ENCODE data around the gene CHD8. TPM values are rescaled to one million over a fixed set of nuclear protein-coding genes. Genes with fewer than 3 reads are reported as not detected.

Gene CHD8
- total RNA-seq, 1 donor from 2014 or later, result 96.0 TPM

DNA sequence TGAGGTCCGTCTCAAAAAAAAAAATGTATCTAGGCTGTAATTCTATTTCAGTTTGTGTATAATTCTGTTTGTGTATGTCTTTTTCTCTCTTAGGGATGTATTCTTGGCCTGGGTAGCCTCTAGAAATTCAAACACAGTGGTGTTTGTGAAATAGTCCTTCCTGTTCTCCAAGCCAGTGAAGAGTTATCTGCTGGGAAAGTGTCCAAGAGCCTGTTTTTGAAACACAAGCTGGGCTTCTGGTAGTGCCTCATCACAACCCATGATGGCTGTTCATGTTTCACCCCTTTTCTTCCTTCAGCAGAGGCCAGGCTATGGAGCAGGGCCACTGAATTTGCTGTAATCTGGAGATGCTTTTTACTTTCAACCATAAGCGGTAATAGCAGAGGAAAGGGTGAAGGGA is 40.5 kb upstream of the CHD8 start:
- Histone ChIP-seq H3K27ac (no peak overlapping the region), H3K4me1 (no peaks in the 10 kb centered on the region), H3K4me3 (no peak overlapping the region), H3K36me3 (peaks cover 65 to 93% of the 10 kb centered on the region in 2 donors), H3K27me3 (no peaks in the 10 kb centered on the region), H3K9me3 (no peaks in the 10 kb centered on the region)
- no peak for DNase-seq (ENCODE audit: low spot score in 2 of 2)
- intact Hi-C loops (cut with DNase I), result no loop called here
- no peak for TF ChIP-seq CTCF (IDR thresholded peaks at IDR 0.05)

GRCh38 chr14:21494902-21495762 is 39.2 kb upstream of the CHD8 start:
- no peaks in the 10 kb centered on the region for H3K9me3 ChIP-seq
- peaks cover 65 to 93% of the 10 kb centered on the region in 2 donors for H3K36me3 ChIP-seq
- no peak overlapping the region for H3K27ac ChIP-seq
- no peak for DNase-seq (ENCODE audit: low spot score in 2 of 2)
- intact Hi-C loops (cut with DNase I), result no loop called here
- H3K27me3 ChIP-seq, result no peaks in the 10 kb centered on the region
- TF ChIP-seq CTCF (IDR thresholded peaks at IDR 0.05), result no peak
- no peaks in the 10 kb centered on the region for H3K4me1 ChIP-seq
- no peak overlapping the region for H3K4me3 ChIP-seq

GRCh38 chr14:21486640-21487087 is 30.7 kb upstream of the CHD8 start:
- no peaks in the 10 kb centered on the region for H3K4me1 ChIP-seq
- no peak for TF ChIP-seq CTCF (IDR thresholded peaks at IDR 0.05)
- intact Hi-C loops (cut with DNase I), result no loop called here
- no peak for DNase-seq (ENCODE audit: low spot score in 2 of 2)
- H3K4me3 ChIP-seq, result no peak overlapping the region
- H3K27ac ChIP-seq, result no peak overlapping the region
- H3K9me3 ChIP-seq, result no peaks in the 10 kb centered on the region
- no peaks in the 10 kb centered on the region for H3K27me3 ChIP-seq
- H3K36me3 ChIP-seq, result peaks cover 46 to 49% of the 10 kb centered on the region in 2 donors

DNA sequence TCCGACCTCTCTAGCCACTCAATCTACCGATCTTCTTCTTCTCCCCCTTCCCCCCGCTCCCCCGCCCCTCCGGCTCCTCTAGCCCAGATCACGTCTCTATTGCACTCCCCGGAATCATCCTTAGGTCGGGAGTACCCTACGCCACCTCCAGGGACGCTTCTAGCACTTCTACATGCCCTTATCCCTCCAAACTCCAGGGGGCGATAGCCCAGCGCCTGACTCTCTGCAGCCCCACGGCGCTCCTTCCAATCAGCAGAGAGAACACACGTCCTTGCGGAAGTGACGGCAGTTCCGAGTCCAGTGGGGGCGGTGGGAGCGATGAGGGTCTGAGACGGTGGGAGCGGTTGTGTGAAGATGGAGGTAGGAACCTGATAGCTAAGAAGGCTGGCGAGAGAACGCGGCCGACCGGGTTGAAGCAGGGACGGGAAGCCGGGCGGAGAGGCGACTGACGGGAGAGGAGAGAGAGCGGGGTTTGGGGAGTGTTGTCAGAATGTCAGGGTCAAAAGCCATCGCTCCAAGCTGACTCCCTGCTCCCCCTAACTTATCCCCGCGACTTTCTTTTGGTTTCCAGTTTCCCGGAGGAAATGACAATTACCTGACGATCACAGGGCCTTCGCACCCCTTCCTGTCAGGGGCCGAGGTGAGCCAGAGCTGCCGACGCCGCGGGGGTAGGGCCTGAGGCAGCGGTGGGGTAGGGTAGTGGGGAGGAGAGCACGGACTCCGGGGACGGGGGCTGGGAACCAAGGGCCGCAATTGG is 21.2 kb upstream of the CHD8 start, which contains the start of the genes RAB2B and TOX4:
Gene RAB2B (minus strand): TSS at position 35 of the 757 bp plus-strand sequence. CDS start 87 bp downstream, outside the sequence.
Gene TOX4 (plus strand): TSS at position 271 of the 757 bp plus-strand sequence. CDS start 84 bp downstream, at position 355.
- H3K27ac ChIP-seq, result peak within 1 kb of the TSS; percentile 85 to 90

More for the DNA sequence above, 21.2 kb upstream of the CHD8 start, which contains the start of the genes RAB2B and TOX4:
- intact Hi-C loops (cut with DNase I), result loop anchor here (1.0 to 10.0 kb wide), 10 partner anchors 21 to 1368 kb away; partner anchors contain the start of genes CHD8, HNRNPC, METTL3 and PARP2
- H3K4me1 ChIP-seq, result peaks cover 4 to 16% of the 10 kb centered on the region in 2 donors
- DNase-seq (ENCODE audit: low spot score in 2 of 2), result peak; percentile 90 to 99
- H3K27me3 ChIP-seq, result no peaks in the 10 kb centered on the region
- peak within 1 kb of the TSS; percentile 80 to 86 for H3K4me3 ChIP-seq
- TF ChIP-seq CTCF (IDR thresholded peaks at IDR 0.05), result peak; percentile 97 to 98 (median 98)
- H3K36me3 ChIP-seq, result peaks cover 6 to 22% of the 10 kb centered on the region in 2 donors
- no peaks in the 10 kb centered on the region for H3K9me3 ChIP-seq
